Cardiac fibroblast (primary cell): ENCODE data around the gene PLAAT3.
"Not testable (repeated sequence)": the region's sequence is repeated elsewhere in the genome, so short reads cannot be mapped to it uniquely, and the experiment has no call there.

Source experiments
- DNase-seq, 2 donors: peaks; one replicate each; pipeline versions ENCODE4 v3.0.0 to v3.0.0-alpha.2; 2010; ENCODE audit warnings: low read depth in 2 of 2
- H3K4me3 ChIP-seq, 2 donors: replicated peaks in 1 of 2; 1 replicate in 1 of 2; 2 replicates in 1 of 2; pipeline ENCODE4 v1.5.1; 2011; ENCODE audit warnings: low read depth in 2 of 2, low read length in 2 of 2, mild to moderate bottlenecking in 2 of 2, moderate library complexity in 1 of 2
- TF ChIP-seq, protein P1 (sequence below): IDR thresholded peaks from one replicate; pipeline ENCODE4 v1.5.1; 2011; ENCODE audit warnings: low read depth, mild to moderate bottlenecking, low read length, inconsistent platforms

PLAAT3 gene

DNA sequence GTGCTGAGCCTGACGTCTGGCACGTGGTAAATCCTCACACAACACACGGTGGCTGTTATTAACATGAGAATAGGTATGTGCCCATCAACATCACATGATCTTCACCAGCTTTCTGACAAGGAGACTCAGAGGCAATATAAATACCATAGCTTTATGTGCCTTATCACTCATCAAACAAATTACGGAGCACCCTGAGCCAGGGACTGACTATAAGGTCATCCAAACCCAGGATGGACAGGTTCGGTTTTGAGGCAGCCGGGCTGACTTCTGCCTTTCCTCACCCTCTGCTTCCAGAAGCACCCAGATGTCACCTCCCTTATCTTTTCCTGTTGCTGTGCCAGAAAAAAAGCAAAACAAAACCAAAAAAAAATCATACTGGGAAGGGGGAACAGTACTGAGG is 5.7 kb upstream of the PLAAT3 start:
- TF ChIP-seq, protein P1, sequence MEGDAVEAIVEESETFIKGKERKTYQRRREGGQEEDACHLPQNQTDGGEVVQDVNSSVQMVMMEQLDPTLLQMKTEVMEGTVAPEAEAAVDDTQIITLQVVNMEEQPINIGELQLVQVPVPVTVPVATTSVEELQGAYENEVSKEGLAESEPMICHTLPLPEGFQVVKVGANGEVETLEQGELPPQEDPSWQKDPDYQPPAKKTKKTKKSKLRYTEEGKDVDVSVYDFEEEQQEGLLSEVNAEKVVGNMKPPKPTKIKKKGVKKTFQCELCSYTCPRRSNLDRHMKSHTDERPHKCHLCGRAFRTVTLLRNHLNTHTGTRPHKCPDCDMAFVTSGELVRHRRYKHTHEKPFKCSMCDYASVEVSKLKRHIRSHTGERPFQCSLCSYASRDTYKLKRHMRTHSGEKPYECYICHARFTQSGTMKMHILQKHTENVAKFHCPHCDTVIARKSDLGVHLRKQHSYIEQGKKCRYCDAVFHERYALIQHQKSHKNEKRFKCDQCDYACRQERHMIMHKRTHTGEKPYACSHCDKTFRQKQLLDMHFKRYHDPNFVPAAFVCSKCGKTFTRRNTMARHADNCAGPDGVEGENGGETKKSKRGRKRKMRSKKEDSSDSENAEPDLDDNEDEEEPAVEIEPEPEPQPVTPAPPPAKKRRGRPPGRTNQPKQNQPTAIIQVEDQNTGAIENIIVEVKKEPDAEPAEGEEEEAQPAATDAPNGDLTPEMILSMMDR, result no peak
- H3K4me3 ChIP-seq, result no peak overlapping the region

DNA sequence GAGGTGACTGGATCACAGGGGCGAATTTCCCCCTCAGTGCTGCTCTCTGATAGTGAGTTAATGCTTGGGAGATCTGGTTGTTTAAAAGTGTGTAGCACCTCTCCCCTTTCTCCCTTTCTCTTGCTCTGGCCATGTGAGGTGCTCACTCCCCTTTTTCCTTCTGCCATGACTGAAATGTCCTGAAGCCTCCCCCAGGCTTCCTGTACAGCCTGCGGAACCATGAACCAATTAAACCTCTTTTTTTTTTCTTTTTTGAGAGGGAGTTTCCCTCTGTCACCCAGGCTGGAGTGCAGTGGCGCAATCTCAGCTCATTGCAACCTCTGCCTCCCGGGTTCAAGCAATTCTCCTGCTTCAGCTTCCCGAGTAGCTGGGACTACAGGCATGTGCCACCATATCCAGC is 3.5 kb upstream of the PLAAT3 start:
- not testable (repeated sequence) for H3K4me3 ChIP-seq, DNase-seq

More for the DNA sequence above, 5.7 kb upstream of the PLAAT3 start:
- no peak for DNase-seq

DNA sequence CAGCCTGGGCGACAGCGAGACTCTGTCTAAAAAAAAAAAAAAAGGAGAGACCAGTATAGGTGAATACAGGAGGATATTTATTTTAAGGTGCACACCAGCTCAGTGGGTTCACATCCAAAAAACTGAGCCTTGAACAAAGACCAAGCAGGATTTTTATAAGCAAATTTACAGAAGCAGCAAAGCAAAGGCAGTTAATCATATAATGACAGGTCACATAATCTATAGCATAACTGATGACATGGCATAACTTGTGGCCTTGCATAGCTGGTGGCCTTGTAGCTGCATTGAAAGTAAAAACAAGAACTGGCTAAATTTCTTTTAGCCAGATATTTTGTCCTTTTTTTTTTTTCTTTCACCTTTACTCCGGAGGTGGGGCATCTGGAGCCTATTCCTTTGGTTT is 2.7 kb upstream of the PLAAT3 start:
- no peak for DNase-seq
- no peak overlapping the region for H3K4me3 ChIP-seq
- TF ChIP-seq, protein P1, result no peak

DNA sequence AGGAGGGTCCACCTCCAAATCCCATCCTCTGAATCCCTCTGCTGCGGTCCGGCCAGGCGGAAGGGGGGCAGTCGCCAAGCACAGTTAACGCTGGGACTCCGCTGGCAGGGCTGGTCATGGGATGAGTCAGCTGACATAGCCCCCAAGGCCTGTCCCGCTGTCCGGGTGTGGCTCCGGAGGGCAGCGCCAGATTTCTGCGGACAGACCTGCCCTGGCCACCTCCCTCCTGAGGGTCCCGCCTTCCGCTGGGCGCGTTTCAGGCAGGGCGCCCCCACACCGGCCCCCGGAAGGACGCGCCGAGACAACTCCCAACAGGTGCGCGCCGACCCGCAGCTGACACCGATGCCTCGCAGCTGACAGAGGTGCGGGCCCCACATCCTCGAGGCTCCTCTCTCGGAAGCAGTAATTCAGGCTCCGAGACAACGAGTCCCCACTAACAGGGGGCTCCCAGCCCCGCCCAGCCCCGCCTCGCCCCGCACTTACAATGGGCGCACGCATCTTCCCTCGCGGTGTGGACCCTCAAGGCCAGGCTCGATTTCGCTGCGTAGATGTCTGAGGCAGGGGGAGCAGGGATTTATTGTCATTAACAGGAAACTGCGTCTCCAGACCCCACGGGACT is 607 bp downstream of the PLAAT3 start:
- TF ChIP-seq, protein P1, result no peak
- H3K4me3 ChIP-seq, result peak overlapping the region; percentile 67 to 86
- DNase-seq, result peak in 1 of 2 donors; percentile 60

DNA sequence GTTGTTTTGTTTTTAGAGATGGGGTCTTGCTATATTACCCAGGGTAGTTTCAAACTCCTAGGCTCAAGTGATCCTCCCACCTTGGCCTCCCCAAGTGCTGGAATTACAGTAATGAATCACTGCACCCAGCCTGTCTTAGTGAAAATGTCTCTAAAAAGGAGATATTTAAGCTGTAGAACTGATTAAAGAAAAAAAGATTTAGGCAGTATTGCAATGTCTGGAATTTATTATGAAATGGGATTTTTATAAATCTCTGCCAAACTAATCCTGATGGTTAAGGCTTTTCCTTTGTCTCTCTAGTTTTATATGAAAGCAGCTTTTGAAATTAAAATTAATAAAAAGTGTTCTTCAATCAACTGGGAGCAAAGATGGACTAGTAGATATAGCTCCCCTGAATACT is 2.1 kb downstream of the PLAAT3 start:
- H3K4me3 ChIP-seq, result no peak overlapping the region
- DNase-seq, result peak; percentile 5 to 44
- TF ChIP-seq, protein P1, result no peak

DNA sequence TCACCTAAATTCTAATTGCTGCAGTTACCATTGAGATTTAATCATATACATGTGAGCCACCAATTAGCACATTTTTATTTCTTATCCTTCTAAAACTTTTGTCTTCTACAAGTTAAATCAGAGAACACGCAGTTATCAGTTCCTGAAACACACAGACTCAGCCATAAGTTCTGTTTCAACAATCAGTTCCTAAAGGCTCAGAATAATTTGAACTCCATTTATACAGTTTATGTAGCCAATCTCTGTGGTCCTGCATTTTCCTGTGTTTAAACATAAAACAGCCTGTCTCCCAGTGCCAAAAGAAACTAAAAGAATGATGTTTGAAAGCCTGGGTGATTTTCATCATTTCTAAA is 2.9 kb downstream of the PLAAT3 start:
- H3K4me3 ChIP-seq, result no peak overlapping the region
- no peak for DNase-seq
- TF ChIP-seq, protein P1, result no peak

DNA sequence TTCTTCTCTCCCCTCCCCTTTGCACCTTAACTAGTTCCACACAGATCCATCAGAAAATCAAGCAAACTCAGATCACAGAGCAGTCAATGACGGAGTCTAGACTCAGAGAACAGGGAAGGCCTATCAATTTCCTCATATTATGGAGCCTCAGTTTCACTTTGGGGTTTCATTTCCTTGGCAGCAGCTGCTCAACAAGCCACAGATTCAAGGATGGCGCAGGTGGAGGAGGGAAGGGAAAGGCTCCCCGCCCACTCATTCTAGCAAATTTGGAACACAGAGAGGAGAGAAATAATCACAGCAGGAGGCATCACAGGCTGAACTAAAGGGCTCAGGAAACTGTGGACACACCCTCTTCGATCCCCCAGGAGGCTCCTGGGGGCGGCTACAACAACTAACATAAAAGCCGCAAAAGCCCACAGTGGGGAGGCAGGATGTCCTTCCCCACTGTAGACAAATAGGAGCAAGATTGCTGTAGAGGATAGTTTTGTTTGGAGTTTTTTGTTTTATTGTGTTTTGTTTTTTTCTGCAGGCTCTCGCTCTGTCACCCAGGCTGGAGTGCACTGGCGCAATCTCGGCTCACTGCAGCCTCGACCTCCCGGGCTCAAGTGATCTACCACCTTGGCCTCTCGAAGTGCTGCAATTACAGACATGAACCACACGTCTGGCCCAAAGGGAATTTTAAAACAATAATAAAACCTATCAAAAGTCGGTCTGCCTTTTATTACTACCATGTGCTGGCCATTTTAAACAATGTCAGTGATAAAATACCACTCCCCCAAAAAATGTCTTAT is 3.4 kb downstream of the PLAAT3 start:
- peak; percentile 9 to 18 for DNase-seq
- no peak overlapping the region for H3K4me3 ChIP-seq
- TF ChIP-seq, protein P1, result peak; percentile 2
